ENCODE results near the gene DBNDD1. TPM values are rescaled to one million over a fixed set of nuclear protein-coding genes. Genes with fewer than 3 reads are reported as not detected.

DBNDD1 gene
- total RNA-seq, 1 experiment from 2014 or later = 64.6 TPM

GRCh38 chr16:90023078-90023447 is 3.8 kb upstream of the DBNDD1 start:
- peaks cover 49% of the 10 kb centered on the region for H3K36me3 Mint-ChIP-seq (ENCODE audit: insufficient read depth, unreplicated experiment)
- peak overlapping the region; percentile 92 for H3K4me3 Mint-ChIP-seq (ENCODE audit: unreplicated experiment)
- H3K9me3 Mint-ChIP-seq (ENCODE audit: unreplicated experiment) = no peaks in the 10 kb centered on the region
- Histone ChIP-seq H3K9me3 (no peaks in the 10 kb centered on the region), H3K4me1 (peaks cover 29% of the 10 kb centered on the region), H3K36me3 (ENCODE audit: control insufficient read depth, insufficient read depth, low read length) (peaks cover 1% of the 10 kb centered on the region), H3K4me3 (ENCODE audit: low read depth, low read length) (peak overlapping the region; percentile 79), H3K27me3 (replicated peaks; ENCODE audit: control insufficient read depth, insufficient read depth, low read length) (no peaks in the 10 kb centered on the region)
- DNase-seq = no peak
- no peak for TF ChIP-seq CTCF (IDR thresholded peaks at IDR 0.05; ENCODE audit: insufficient read depth in 1 of 2, low read depth in 1 of 2, low read length in 1 of 2, severe bottlenecking in 1 of 2, unreplicated experiment in 1 of 2)
- peak overlapping the region; percentile 99 for H3K27ac Mint-ChIP-seq (ENCODE audit: unreplicated experiment)
- BruUV-seq (replicated peaks) = no TSS peak
- POLR2A ChIA-PET = interaction anchor here (0.6 kb wide), 1 partner anchor 55 kb away, joined by 3 read pairs; no protein-coding TSS in a partner anchor
- H3K27me3 Mint-ChIP-seq (ENCODE audit: insufficient read depth, unreplicated experiment) = no peaks in the 10 kb centered on the region
- intact Hi-C loops (cut with micrococcal nuclease; ENCODE audit: unreplicated experiment) = no loop called here
- CTCF ChIA-PET = no interaction called here
- H3K4me1 Mint-ChIP-seq (ENCODE audit: low read depth, unreplicated experiment) = peaks cover 26% of the 10 kb centered on the region

- Mint-ChIP-seq H3K36me3 (ENCODE audit: insufficient read depth, unreplicated experiment) (peaks cover 46% of the 10 kb centered on the region), H3K4me3 (ENCODE audit: unreplicated experiment) (peak overlapping the region; percentile 92), H3K4me1 (ENCODE audit: low read depth, unreplicated experiment) (peaks cover 26% of the 10 kb centered on the region), H3K9me3 (ENCODE audit: unreplicated experiment) (no peaks in the 10 kb centered on the region), H3K27ac (ENCODE audit: unreplicated experiment) (peak overlapping the region; percentile 99), H3K27me3 (ENCODE audit: insufficient read depth, unreplicated experiment) (no peaks in the 10 kb centered on the region)
- no peak for TF ChIP-seq CTCF (IDR thresholded peaks at IDR 0.05; ENCODE audit: insufficient read depth in 1 of 2, low read depth in 1 of 2, low read length in 1 of 2, severe bottlenecking in 1 of 2, unreplicated experiment in 1 of 2)
- H3K4me3 ChIP-seq (ENCODE audit: low read depth, low read length) = peak overlapping the region; percentile 79
- H3K36me3 ChIP-seq (ENCODE audit: control insufficient read depth, insufficient read depth, low read length) = peaks cover 1% of the 10 kb centered on the region; the same call in 1 of the 2 replicates
- DNase-seq = peak; percentile 95 to 98
- no peaks in the 10 kb centered on the region for H3K9me3 ChIP-seq
- no peaks in the 10 kb centered on the region for H3K27me3 ChIP-seq (replicated peaks; ENCODE audit: control insufficient read depth, insufficient read depth, low read length)
- peaks cover 34% of the 10 kb centered on the region for H3K4me1 ChIP-seq
- intact Hi-C loops (cut with micrococcal nuclease; ENCODE audit: unreplicated experiment) = no loop called here
- BruUV-seq (replicated peaks) = TSS peak; percentile 29
- CTCF ChIA-PET = interaction anchor here (0.7 kb wide), 1 partner anchor 99 kb away, joined by 3 read pairs; no protein-coding TSS in a partner anchor
- POLR2A ChIA-PET = interaction anchor here (0.6 kb wide), 1 partner anchor 56 kb away, joined by 3 read pairs; no protein-coding TSS in a partner anchor
Observed at GRCh38 chr16:90022209-90023077, 3.2 kb upstream of the DBNDD1 start.

- intact Hi-C loops (cut with micrococcal nuclease; ENCODE audit: unreplicated experiment) = no loop called here
- no peak for TF ChIP-seq CTCF (IDR thresholded peaks at IDR 0.05; ENCODE audit: insufficient read depth in 1 of 2, low read depth in 1 of 2, low read length in 1 of 2, severe bottlenecking in 1 of 2, unreplicated experiment in 1 of 2)
- DNase-seq = no peak
- Histone ChIP-seq H3K4me1 (peaks cover 34% of the 10 kb centered on the region), H3K4me3 (ENCODE audit: low read depth, low read length) (no peak overlapping the region), H3K36me3 (ENCODE audit: control insufficient read depth, insufficient read depth, low read length) (peaks cover 1% of the 10 kb centered on the region; the same call in 1 of the 2 replicates), H3K9me3 (no peaks in the 10 kb centered on the region), H3K27me3 (replicated peaks; ENCODE audit: control insufficient read depth, insufficient read depth, low read length) (no peaks in the 10 kb centered on the region)
- H3K4me1 Mint-ChIP-seq (ENCODE audit: low read depth, unreplicated experiment) = peaks cover 26% of the 10 kb centered on the region
- no peaks in the 10 kb centered on the region for H3K9me3 Mint-ChIP-seq (ENCODE audit: unreplicated experiment)
- H3K27ac Mint-ChIP-seq (ENCODE audit: unreplicated experiment) = peak overlapping the region; percentile 99
- H3K4me3 Mint-ChIP-seq (ENCODE audit: unreplicated experiment) = peak overlapping the region; percentile 92
- no TSS peak for BruUV-seq (replicated peaks)
- ChIA-PET POLR2A (interaction anchor here (0.5 to 0.9 kb wide), 2 partner anchors 96 to 128 kb away, joined by 3 to 4 read pairs; no protein-coding TSS in a partner anchor), CTCF (no interaction called here)
- no peaks in the 10 kb centered on the region for H3K27me3 Mint-ChIP-seq (ENCODE audit: insufficient read depth, unreplicated experiment)
- peaks cover 43% of the 10 kb centered on the region for H3K36me3 Mint-ChIP-seq (ENCODE audit: insufficient read depth, unreplicated experiment)
Observed at GRCh38 chr16:90020838-90021382, 1.7 kb upstream of the DBNDD1 start.
